ENCODE results near the gene SLC13A3.

DNA sequence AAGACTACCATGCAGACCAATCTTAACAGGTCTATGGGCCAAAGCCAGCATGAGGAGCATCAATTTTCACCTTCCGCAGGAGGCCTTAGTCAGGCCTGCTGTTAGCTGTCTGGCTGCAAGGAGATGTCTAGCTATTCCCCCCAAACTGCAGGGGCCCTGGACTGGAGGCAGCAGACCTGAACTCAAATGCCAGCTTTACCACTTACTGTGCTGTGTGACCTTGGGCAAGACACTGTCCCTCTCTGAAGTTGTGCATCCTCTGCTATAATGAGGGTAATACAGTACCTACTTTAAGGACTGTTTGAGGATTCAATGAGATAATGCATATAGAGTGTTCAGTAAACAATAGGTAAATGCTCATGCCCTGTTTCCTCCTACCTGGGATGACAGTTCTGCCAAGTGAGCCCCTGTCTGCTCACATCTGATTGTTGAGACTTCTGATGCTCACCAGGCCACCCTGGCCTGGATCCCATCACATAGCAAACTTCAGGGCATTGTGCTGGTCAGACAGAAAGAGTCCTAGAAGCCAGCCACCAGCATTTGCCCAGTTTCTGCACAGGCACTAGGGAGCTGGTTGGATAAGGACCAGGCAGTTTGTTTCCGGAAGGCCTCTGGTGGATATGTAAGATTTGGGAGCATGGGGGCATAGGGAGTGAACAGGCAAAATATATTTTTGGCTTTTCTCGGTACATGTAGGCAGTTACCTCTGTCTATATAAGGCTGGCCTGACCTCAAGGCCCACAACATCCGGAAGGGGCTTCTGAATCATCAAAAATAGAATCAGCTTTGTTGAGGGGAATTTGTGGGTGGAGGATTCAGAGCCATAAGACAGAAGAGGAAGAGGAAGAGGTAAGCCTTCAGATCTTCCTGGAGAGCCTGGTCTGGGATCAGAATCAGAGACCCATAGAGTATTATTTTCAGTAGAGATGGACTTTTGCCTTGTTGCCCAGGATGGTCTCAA, 98.5 kb downstream of the SLC13A3 start:
- TF ChIP-seq, protein P1, sequence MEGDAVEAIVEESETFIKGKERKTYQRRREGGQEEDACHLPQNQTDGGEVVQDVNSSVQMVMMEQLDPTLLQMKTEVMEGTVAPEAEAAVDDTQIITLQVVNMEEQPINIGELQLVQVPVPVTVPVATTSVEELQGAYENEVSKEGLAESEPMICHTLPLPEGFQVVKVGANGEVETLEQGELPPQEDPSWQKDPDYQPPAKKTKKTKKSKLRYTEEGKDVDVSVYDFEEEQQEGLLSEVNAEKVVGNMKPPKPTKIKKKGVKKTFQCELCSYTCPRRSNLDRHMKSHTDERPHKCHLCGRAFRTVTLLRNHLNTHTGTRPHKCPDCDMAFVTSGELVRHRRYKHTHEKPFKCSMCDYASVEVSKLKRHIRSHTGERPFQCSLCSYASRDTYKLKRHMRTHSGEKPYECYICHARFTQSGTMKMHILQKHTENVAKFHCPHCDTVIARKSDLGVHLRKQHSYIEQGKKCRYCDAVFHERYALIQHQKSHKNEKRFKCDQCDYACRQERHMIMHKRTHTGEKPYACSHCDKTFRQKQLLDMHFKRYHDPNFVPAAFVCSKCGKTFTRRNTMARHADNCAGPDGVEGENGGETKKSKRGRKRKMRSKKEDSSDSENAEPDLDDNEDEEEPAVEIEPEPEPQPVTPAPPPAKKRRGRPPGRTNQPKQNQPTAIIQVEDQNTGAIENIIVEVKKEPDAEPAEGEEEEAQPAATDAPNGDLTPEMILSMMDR (IDR thresholded peaks at IDR 0.05), result no peak
- no peak for TF ChIP-seq POLR2A (IDR thresholded peaks at IDR 0.05)
